Activated CD8-positive, alpha-beta memory T cell treated with anti-CD3 and anti-CD28 coated beads, Interleukin-2, amount 50 U/mL, for 24 hours (primary cell): ENCODE results near the gene SCRN1.
"Not testable (repeated sequence)": the region's sequence is repeated elsewhere in the genome, so short reads cannot be mapped to it uniquely, and the experiment has no call there.

ENCODE experiments used
- DNase-seq: peaks from one replicate; pipeline ENCODE4 v3.0.0-alpha.2; 2020; ENCODE audit errors: extremely low read depth

SCRN1 gene

GRCh38 chr7:29968683-29969395 lies 20.8 kb downstream of the SCRN1 start:
- no peak for DNase-seq

- no peak for DNase-seq
Measured at GRCh38 chr7:29965030-29965429, 24.6 kb downstream of the SCRN1 start.

GRCh38 chr7:29962035-29962434 lies 27.6 kb downstream of the SCRN1 start:
- no peak for DNase-seq

- DNase-seq: not testable (repeated sequence)
Measured at GRCh38 chr7:29961611-29962010, 28.0 kb downstream of the SCRN1 start.

- no peak for DNase-seq
Measured at GRCh38 chr7:29958667-29959358, 30.8 kb downstream of the SCRN1 start.

GRCh38 chr7:29957521-29958310 lies 31.9 kb downstream of the SCRN1 start:
- no peak for DNase-seq

- no peak for DNase-seq
Measured at GRCh38 chr7:29956487-29956836, 33.1 kb downstream of the SCRN1 start.

GRCh38 chr7:29955799-29956486 lies 33.7 kb downstream of the SCRN1 start:
- DNase-seq: no peak

GRCh38 chr7:29955075-29955792 lies 34.4 kb downstream of the SCRN1 start:
- no peak for DNase-seq

GRCh38 chr7:29953726-29954347 lies 35.8 kb downstream of the SCRN1 start:
- no peak for DNase-seq

- no peak for DNase-seq
Measured at GRCh38 chr7:29951206-29951605, 38.4 kb downstream of the SCRN1 start.

- DNase-seq: no peak
Measured at GRCh38 chr7:29950480-29950879, 39.1 kb downstream of the SCRN1 start.

GRCh38 chr7:29948587-29948986 lies 41.0 kb downstream of the SCRN1 start:
- no peak for DNase-seq

GRCh38 chr7:29946428-29947186 lies 43.0 kb downstream of the SCRN1 start:
- no peak for DNase-seq

GRCh38 chr7:29945259-29945809 lies 44.3 kb downstream of the SCRN1 start:
- no peak for DNase-seq

GRCh38 chr7:29940199-29940598 lies 49.4 kb downstream of the SCRN1 start:
- DNase-seq: no peak

- DNase-seq: no peak
Measured at GRCh38 chr7:29937132-29937531, 52.5 kb downstream of the SCRN1 start.

- no peak for DNase-seq
Measured at GRCh38 chr7:29935111-29935510, 54.5 kb downstream of the SCRN1 start.

- DNase-seq: no peak
Measured at GRCh38 chr7:29929018-29929807, 60.4 kb downstream of the SCRN1 start.
